Prostate gland (tissue), 2 donors: ENCODE measurements around the gene DNPH1.

Experiments
- POLR2A ChIP-seq: fragments of 450-650 bp; IDR thresholded peaks from one replicate; pipeline ENCODE4 v1.6.1; 2016; ENCODE audit warnings: antibody characterized with exemption, mild to moderate bottlenecking
- POLR2AphosphoS5 ChIP-seq: sonication (generic); formaldehyde crosslinking; IDR thresholded peaks from one replicate; pipeline ENCODE4 v1.6.1; 2017; ENCODE audit warnings: antibody characterized with exemption
- TF ChIP-seq, protein P1 (sequence below), 4 experiments: fragments of 200-600 bp in 2 of 4; fragments of 450-650 bp in 2 of 4; sonication (generic) in 2 of 4; IDR thresholded peaks; 1 replicate in 3 of 4; 2 replicates in 1 of 4; pipeline ENCODE4 v1.5.1; 2016 to 2019; ENCODE audit warnings: antibody characterized with exemption in 4 of 4, mild to moderate bottlenecking in 2 of 4, moderate library complexity in 2 of 4

DNA sequence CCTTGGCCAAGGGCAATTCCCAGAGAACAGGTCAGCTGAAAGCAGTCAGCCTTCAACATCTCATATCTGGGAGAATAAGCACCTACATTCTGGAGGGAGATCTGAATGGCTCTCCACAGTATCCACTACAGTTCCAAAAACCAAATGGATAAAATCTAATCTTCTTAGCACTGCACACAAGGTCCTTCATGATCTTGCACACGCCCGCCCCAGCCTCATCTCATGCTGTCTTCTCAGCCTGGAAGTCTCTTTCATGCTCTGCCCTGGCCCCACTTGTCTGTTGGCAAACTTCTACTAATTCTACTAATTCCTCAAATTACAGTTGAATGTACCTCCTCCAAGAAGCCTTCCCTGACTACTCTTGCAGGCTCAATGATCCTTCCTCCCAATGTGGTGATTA lies 12.2 kb upstream of the DNPH1 start:
- TF ChIP-seq, protein P1, sequence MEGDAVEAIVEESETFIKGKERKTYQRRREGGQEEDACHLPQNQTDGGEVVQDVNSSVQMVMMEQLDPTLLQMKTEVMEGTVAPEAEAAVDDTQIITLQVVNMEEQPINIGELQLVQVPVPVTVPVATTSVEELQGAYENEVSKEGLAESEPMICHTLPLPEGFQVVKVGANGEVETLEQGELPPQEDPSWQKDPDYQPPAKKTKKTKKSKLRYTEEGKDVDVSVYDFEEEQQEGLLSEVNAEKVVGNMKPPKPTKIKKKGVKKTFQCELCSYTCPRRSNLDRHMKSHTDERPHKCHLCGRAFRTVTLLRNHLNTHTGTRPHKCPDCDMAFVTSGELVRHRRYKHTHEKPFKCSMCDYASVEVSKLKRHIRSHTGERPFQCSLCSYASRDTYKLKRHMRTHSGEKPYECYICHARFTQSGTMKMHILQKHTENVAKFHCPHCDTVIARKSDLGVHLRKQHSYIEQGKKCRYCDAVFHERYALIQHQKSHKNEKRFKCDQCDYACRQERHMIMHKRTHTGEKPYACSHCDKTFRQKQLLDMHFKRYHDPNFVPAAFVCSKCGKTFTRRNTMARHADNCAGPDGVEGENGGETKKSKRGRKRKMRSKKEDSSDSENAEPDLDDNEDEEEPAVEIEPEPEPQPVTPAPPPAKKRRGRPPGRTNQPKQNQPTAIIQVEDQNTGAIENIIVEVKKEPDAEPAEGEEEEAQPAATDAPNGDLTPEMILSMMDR (IDR thresholded peaks at IDR 0.05), result no peak
- TF ChIP-seq POLR2A, result no peak
- TF ChIP-seq POLR2AphosphoS5, result no peak
